ENCODE data around the gene EPB41L4A.

GRCh38 chr5:112412346-112412745, 6.7 kb downstream of the EPB41L4A start:
- TF ChIP-seq POLR2A (IDR thresholded peaks at IDR 0.05; ENCODE audit: low read length) (no peak), GATA1 (IDR thresholded peaks at IDR 0.05; ENCODE audit: low read depth, low read length) (no peak)
